HG03442 (cell line): ENCODE measurements around the gene MPP2.
"Not testable (repeated sequence)": the region's sequence is repeated elsewhere in the genome, so short reads cannot be mapped to it uniquely, and the experiment has no call there.

ENCODE experiments used
- ATAC-seq: cut with Tn5 transposase; IDR thresholded peaks from one replicate; pipeline ENCODE4 v1.9.1; 2021; ENCODE audit warnings: mild to moderate bottlenecking, moderate library complexity; ENCODE audit not compliant: unreplicated experiment

The MPP2 gene

DNA sequence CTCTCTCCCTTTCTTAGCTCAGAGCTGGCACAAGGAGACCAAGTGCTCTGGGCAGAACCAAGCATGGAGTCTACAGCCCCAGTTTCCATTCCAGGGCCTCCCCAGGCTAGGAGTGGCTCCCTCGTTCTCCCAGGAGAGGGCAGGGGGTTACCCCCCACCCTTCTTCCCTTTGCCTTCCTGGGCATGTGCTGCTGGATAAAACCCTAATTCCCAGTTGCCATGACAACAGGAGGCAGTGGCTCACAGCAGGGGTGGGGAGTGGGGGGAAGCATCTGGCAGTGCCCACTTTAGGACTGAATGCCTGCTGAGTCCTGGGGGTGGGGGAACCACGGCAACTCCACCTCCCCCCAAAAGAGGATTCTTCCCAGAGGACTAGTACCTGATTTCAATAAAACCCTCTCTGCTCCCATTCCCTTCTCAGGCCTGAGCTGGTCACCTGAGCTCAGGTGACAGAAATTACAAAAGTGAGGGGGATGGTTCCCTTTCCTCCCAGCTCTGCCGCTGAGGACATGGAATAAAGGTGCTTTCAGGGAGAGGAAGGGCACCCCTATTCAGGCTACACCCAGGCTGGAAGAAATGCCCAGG is 1.8 kb downstream of the MPP2 start:
- no peak for ATAC-seq

DNA sequence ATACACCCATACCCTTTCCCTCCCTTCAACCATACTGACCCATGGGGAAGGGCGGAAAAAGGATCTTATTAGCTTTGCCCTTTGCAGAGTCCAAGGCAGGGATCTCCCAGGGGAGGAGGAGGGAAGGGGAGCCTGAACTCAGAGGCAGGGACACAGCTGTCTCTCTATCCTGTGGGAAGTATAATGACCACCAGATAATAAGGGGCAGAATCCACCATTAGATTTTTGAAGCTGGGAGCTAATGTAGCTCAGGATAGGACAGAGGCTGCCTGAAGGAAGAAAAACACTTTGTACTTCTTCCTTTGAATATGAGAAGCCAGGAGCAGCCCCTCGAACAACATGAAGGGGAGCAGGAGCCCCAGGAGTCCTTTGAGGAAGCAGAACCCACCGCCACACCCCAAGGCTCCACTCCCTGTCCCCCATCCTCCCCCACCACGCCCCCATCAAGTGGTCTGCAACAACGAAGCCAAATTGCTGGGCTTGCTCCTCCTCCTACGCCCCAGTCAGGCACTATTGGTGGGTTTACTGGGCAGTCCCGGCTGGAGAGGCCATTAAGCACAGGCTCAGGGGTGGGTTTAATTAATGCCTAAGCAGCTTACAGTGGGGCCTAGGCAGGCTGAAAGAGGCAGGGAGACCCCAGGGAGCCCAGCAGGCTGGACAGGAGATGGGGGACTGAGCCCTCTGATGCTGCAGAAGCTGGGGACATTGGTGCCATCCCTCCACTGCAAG is 5.3 kb downstream of the MPP2 start:
- ATAC-seq: no peak

DNA sequence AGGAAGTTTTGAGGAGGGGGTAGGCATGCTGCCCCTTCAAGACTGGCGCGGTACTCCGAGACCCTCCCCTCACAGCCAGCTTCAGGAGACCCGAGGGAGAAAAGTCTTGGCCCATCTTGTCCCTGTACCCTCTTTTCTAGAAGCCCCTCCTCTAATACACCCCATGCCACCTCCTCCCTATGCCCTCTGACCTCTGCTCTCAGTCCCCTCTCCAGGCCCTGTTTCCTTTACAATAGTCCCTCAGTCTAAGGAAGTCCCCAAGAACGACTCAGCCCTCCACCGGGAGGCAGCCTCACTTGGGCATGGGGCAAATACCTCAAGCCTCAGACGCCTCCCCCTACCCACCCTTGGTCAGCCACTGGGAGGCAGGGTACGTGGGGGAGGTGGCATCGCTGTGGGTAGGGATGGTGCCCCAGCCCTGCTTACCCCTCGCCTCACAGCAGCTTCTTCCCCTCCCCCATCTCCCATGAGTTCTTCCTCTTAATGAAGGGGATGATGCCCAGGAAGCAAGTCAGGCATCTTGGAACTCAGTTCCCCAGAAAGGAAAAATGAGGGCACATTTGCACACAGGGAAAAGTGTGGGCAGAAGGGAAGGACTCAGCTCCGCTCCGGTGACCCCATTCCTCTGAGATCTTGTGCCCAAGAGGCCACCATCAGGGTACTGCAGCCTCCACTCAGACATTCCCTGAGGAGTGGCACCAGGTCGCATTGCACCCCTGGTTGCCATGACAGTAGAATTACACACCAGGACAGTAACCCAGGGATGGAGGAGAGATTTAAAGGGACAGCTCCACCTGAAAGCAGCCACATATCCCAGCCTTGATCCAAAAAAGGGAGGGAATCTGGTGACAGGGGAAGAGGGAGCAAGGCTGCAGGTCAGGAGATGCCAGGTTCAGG is 6.2 kb downstream of the MPP2 start:
- no peak for ATAC-seq

DNA sequence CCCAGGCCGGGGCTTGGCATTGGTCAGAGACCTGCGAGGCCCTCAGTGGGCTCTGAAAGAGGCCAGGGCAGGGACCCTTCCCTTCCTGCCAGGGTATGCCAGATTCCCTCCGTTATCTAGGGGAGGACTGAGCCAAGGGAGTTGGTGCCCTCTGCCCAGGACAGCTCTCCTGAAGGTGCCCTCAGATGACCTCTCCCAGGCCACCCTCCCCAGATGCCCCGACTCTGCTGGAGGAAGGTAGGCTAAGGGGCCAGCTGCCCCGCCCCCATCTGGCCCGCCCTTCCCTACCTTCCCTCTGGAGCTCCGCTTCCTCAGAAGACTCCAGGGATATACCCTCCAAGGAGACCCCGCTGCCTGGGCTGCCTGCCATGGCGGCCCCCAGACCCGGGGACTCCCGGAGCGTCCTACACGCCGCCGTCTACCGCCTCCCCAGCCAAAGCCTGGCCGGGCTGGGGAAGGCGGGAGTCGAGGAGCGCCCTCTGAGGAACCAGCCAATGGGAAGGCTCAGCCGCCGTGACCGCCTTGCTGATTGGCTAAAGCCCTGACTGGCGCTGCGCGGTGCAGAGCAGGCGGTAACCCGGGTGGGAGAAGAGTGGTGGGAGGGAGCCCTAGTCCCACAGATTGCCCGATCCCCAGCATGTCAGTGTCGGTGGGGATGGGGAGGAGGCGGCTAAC is 7.0 kb downstream of the MPP2 start:
- peak; percentile 58 for ATAC-seq

DNA sequence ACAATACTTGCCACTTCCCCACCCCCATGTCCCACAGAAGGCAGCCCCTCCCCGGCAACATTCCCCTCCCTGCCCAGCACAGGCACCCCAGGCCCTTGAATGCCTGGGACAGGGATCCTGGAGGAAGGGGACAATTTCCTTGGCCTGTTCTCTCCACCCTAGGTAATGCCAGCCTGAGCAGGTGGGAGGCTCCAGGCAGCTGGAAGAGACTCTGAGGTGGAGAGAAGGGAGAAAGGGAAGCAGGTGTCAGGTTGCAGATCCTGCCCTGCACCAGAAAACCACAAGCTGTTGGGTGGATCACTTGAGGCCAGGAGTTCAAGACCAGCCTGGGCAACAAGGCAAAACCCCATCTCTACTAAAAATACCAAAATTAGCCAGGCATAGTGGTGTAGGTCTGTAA is 8.9 kb downstream of the MPP2 start:
- no peak for ATAC-seq

DNA sequence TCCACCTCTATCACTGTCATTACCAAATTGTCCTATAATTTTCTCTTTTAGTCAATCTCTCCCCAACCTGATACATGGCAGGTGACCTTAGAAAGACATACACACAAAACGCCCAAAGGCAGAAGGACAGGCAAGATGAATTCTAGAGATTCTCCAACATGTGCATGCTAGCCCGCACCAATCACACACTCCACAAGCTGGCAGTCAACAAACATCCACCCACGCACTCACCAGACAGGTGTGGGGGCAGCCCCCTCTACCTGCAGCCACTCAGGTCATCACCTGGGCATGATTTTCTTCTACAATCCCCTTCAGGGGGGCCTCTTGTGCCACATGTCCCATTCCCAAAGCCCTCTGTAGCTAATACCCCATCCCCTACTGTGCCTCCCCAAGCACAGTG is 9.5 kb downstream of the MPP2 start:
- no peak for ATAC-seq

DNA sequence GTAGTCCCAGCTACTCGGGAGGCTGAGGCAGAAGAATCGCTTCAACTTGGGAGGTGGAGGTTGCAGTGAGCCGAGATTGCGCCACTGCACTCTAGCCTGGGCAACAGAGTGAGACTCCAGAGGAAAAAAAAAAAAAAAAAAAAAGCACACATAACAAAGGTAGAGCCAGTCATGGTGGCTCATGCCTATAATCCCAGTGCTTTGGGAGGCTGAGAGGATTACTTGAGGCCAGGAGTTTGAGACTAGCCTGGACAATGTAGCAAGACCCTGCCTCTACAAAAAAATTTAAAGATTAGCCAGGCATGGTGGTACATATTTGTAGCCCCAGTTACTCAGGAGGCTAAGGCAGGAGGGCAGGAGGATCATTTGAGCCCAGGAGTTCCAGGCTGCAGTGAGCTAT is 12.8 kb downstream of the MPP2 start:
- ATAC-seq: not testable (repeated sequence)

DNA sequence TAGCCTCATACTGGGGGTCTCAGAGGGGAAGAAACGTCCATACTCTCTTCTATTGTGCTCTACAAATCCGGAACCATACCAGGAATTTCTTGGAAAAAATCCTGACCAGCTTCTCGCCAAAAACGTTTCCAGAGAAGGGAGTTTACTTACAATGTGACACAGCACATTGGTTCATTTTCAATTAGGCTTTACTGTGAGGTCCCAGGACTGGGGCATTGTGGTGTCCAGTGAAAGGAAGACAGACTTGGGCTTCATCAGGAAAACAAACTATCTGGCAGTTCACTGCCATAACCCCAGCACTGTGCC is 14.7 kb downstream of the MPP2 start:
- no peak for ATAC-seq

DNA sequence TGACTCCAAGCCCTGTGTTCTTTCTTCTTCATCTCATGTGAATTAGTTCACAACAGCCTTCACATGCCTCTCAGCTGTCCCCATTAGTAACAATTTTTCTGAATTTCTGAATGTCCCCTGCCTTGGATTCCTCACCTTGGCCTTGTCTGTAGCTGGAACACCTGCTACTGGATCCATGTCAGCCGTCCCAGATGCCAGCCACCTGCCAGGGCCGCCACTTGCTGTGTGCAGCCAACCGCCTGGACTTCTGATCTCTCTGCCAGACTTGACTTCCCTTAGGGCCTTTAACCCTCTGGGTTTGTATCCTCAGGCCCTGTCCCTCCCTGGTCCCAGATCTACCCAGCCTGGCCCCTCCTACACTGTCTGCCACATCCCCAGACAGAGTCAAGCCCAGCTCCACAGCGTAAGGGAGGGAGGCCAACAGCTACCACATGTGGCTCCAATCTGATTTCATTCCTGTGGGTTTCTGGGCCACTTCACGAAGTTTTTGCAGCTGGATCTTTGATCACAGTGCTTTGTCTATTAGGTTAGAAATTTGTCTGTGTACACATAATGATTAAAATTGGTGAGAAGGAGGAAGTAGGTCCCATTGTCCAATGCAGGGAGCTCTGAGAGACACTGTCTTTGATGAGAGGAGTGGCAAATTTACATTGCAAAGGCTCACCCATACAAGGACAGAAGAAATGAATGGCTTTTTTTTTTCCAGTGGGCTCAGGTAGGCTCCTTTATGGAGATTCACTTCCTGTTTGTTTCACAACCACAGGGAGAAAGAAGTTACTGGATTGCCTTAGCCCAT is 15.3 kb downstream of the MPP2 start:
- no peak for ATAC-seq

DNA sequence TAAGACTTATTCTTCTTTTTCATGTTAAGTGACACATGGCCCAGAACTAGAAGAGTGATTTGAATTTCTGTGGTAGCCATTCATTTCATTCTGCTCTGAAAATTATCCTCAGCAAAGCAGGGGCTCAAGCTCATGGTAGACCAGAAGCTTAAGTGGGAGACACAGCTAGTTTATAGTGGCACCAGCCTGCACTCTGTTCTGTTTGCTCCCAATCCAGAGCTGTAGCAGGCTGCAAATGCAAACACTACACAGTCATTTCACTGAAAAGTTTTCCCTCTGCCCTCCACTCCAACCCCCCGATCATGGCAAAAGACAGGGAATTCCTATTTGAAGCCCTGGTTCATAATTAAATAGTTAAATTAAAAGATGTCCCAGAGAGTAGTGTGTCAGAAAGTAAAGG is 17.1 kb downstream of the MPP2 start:
- ATAC-seq: no peak

DNA sequence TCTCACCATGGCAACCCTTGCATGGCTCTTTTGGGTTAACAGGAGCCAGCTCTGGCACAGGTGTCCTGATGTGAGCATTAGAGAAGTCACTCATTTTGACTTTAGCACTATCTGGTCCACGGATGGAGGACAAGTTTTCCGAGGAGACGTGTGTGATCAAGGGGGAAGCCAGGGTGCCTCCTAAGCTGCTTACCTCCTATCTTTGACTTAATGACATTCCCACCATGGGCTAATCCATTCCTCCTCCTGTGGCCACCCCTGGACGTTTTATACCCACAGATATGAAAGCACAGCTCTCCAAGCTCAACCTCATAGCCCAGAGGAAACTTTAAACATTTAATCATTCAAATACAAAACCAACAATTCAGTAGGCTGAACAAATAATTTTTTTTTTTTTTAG is 18.8 kb downstream of the MPP2 start:
- ATAC-seq: no peak

DNA sequence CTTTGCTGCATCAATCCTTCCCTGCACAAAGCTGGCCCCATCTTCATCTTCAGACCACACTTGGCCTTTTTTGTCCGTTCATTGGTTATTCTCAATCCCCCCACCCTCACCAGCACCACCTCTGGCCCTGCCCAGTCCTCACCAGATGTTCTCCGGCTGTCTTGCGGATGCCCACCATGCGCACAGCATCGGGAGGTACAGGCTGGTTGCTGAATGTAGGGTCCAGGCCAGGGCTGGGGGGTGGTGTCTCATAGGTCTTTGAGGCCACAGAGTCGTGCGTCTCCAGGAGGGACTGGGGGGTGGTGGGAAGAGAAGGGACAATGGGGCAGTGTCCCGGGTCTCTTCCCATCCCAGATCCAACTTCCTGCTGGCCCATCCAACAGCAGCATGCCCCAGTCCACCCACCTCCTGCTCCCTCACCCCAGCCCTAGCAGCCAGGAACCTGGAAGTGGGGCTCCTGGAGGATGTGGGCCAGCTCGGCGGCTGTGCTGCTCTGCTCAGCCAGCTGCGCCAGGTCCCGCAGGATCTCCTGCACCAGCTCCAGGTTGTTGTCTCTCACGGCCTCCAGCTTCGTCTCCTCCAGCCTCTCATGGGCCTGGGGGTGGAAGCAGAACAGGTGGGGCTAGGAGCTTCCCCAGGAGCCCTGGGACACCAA is 24.4 kb downstream of the MPP2 start:
- no peak for ATAC-seq

DNA sequence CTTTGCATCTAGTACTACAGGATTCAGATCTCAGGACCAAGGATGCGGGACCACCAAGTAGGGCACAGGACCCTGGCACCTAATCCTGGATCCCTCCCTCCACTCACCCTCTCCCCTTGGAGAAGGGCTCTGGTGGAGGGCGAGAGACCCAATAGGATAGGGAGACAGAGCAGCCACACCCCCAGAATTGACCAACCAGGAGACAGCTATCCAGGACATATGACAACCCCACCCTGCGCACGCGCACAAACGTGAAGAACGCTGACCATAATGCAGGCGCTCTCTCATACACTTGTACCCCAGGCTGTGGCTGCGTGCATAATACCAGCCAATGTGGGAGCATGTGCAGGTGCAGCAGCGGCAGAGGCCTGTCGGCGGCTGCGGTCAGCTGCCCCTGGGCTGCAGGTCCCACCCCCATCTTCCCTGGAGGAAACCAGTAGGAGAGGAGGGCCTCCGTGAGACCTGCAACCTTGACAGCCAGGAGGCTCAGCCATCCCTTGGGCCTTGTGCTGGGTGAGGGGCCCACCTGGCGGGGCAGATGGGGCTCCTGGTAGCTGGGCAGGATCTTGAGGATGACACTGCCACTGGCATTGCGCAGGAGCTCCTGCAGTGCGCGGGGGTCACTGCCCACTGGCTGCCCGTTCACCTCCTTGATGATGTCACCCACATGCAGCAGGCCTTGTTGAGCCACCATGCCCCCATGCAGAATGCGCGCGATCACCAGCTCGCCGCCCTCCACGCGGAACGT is 25.4 kb downstream of the MPP2 start:
- ATAC-seq: no peak

DNA sequence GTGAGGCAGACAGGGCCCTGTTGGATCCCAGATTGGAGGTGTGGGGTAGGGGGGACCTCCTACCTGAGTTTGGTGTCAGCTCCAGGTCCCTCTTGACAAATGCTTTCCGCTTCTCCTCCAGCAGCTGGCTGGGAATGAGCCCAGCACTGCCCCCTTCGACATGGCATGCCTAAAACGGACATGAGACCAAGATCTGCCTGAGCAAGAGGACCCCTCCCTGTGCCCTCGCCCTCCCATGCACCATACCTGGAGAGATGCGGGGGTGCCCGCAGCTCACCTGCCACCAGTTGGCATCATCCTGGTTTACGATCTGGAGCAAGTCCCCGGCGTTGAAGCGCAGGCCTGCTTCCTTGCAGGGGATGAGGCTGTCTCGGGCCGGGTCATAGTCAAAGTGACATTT is 26.2 kb downstream of the MPP2 start:
- no peak for ATAC-seq

DNA sequence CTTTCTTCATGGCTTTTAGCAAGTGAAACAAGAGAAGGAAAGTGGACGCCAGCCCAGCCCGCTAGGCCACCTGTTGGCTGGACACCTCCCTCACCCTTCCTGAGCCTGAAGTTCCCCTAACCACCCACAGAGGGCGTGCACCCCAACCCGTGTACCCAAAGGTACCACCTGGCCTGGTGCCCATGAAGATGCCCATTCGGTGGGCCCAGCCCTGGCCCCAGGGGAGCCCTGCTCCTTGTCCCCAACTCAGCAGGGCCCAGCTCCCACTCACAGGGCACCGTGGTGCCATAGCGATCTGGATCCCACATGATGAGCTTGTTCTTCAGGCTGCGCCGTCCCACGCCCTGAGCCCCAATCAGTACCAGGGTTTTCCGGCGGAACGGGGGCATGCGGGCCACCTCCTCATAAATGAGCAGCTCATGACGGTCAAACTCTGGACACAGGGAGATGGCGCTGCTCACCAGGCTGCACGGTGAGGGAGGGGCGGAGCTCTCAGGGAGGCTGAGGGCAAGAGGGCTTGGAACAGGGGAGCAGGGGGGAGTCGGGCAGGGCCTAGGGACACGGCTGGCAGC is 26.8 kb downstream of the MPP2 start:
- ATAC-seq: no peak

DNA sequence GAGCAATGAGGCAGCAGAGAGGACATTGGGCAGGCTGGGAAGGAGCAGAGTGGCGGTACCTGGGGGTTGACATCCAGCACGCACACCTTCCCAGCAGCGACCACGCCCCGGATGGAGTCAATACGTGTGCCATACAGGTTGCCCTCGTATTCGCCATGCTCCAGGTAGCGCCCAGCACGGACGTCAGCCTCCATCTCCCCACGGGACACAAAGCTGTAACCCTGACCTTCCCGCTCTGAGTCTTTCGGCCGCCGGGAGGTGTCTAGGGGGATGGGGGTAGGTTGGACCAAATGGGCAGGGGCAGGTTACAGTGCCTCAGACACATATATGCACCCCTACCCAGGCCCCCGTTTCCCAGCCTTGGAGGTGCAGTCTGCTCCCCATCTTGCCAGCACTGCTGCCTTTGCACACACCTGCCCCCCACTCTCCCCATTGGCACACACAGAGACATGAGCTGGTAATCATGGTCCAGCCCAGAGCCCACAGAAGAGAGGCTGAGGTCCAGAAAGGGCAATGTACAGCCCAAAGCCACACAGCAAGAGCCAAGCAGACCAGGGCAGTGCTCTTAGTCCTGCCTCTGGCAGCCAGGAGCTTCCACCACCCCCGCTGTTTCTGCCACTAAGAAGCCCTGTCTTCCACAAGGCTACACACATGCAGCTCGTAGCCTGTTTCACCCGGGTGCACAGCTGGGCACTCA is 27.5 kb downstream of the MPP2 start:
- ATAC-seq: no peak

DNA sequence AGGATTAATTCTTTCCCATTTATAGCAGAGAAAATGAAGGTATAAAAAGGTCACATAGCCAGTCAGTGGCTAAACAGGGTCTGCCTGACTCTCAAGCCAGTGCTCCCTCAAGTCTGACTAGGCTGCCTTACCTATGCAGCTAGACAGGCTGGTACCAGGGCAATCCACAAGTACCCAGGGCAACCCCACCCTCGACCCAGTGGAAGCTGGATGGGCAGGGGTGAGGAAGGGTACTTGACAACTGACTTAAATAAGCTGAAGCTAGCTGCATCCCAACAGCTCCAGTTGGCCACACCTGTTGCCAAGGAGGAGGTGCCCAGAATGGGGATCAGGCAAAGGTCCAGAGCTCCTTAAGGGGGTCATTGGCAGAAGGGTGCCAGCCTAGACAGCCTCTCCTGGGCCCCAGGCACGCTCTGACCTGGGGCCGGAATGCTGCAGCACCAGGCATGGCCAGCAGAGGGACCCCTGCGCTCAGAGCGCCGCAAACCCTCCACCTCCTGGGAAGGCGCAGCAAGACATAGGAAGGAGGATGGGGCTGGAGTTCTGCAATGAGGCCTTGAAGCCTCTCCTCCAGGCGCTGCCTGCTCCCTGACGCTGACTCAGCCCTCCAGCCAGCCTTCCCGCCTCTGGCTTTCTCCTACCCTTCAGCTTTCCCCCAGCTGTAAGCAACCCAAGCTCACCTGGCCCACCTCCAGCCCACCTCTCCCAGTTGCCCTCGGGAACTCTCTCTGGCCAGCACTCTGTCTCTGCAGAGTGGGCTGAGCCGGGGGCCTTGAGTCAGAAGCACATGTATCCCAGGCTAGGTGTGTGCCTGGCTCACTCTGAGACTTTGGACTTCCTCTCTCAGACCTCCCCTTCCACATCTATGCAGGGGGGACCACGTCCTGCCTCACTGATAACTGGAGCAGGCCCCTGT is 28.8 kb downstream of the MPP2 start:
- ATAC-seq: no peak
